OCI-LY3 (cell line): ENCODE measurements around the gene TBXAS1.
A peak's percentile ranks its signal among the peaks of the same experiment; 100 is the strongest.

Source experiments
- H2AFZ ChIP-seq: fragments of 200-600, 300-600 bp; shearing (Covaris generic); 2 replicates; pipeline ENCODE4 v1.6.0; 2014; ENCODE audit warnings: antibody characterized with exemption, low read depth, low read length
- H3K27ac ChIP-seq: fragments of 200-600, 300-600 bp; sonication (generic); 2 replicates; pipeline ENCODE4 v1.5.1; 2014; ENCODE audit warnings: mild to moderate bottlenecking, low read length, moderate library complexity, mixed read lengths
- H3K27me3 ChIP-seq: fragments of 200-600, 300-600 bp; sonication (generic); 2 replicates; pipeline ENCODE4 v1.6.1; 2014; ENCODE audit warnings: low read depth, low read length, mixed read lengths
- H3K36me3 ChIP-seq: fragments of 200-600, 300-600 bp; sonication (generic); replicated peaks from 2 replicates; pipeline ENCODE3; 2014; ENCODE audit warnings: low read depth, low read length, mixed read lengths
- H3K4me1 ChIP-seq: fragments of 300-600, 200-600 bp; sonication (generic); 2 replicates; pipeline ENCODE4 v1.6.1; 2014; ENCODE audit warnings: low read length, mixed read lengths
- H3K4me2 ChIP-seq: fragments of 200-600, 300-600 bp; sonication (generic); 2 replicates; pipeline ENCODE4 v1.6.1; 2014; ENCODE audit warnings: low read length, mixed read lengths
- H3K4me3 ChIP-seq: fragments of 300-600, 200-600 bp; sonication (generic); 2 replicates; pipeline ENCODE4 v1.5.1; 2014; ENCODE audit warnings: antibody characterized with exemption, mild to moderate bottlenecking, low read length, moderate library complexity
- H3K79me2 ChIP-seq: fragments of 300-600, 200-600 bp; shearing (Covaris generic); 2 replicates; pipeline ENCODE4 v1.6.1; 2014; ENCODE audit warnings: mild to moderate bottlenecking, low read length, mixed read lengths
- H3K9ac ChIP-seq: fragments of 300-600, 200-600 bp; shearing (Covaris generic); 2 replicates; pipeline ENCODE4 v1.6.0; 2014; ENCODE audit warnings: mild to moderate bottlenecking, low read length, moderate library complexity
- H3K9me3 ChIP-seq: fragments of 200-600, 300-600 bp; shearing (Covaris generic); 2 replicates; pipeline ENCODE4 v1.6.1; 2014; ENCODE audit warnings: low read length, mixed read lengths; ENCODE audit not compliant: insufficient read depth
- H4K20me1 ChIP-seq: fragments of 200-600, 300-600 bp; sonication (generic); 2 replicates; pipeline ENCODE4 v1.6.1; 2016; ENCODE audit warnings: low read length, mixed read lengths; ENCODE audit not compliant: insufficient read depth
- EZH2phosphoT487 ChIP-seq: fragments of 200-600 bp; shearing (Covaris generic); IDR thresholded peaks from 2 replicates; pipeline ENCODE4 v1.6.1; 2018; ENCODE audit warnings: antibody characterized with exemption, mixed run types, low read depth
- TF ChIP-seq, protein P1 (sequence below): fragments of 200-600, 300-600 bp; sonication (generic); IDR thresholded peaks from 2 replicates; pipeline ENCODE4 v1.5.1; 2014; ENCODE audit warnings: antibody characterized with exemption, low read length, low read depth

Gene TBXAS1

DNA sequence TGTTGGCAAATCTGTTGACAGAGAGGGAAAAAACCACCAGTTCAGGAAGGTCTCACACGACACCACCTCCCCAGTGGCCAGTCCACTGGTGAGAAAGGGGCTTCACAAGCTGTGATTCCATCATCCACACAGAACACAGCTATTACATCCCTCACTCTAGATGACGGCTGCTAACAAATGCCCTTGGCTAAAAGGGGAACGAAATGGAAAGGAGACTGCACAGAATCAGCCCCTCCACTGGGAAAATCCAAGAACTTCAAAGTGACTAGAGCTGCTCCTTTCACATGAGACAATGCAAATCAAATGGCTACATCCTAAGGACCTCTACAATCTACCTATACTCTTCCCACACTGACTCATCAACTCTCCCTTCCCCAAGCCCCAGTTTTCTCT, 228.1 kb downstream of the TBXAS1 start:
- H3K27me3 ChIP-seq: peaks cover 60% of the 10 kb centered on the region
- H4K20me1 ChIP-seq: peaks cover 19% of the 10 kb centered on the region
- no peaks in the 10 kb centered on the region for H3K9me3 ChIP-seq
- no peak overlapping the region for H3K9ac ChIP-seq
- H2AFZ ChIP-seq: no peak overlapping the region
- TF ChIP-seq EZH2phosphoT487: no peak
- TF ChIP-seq, protein P1, sequence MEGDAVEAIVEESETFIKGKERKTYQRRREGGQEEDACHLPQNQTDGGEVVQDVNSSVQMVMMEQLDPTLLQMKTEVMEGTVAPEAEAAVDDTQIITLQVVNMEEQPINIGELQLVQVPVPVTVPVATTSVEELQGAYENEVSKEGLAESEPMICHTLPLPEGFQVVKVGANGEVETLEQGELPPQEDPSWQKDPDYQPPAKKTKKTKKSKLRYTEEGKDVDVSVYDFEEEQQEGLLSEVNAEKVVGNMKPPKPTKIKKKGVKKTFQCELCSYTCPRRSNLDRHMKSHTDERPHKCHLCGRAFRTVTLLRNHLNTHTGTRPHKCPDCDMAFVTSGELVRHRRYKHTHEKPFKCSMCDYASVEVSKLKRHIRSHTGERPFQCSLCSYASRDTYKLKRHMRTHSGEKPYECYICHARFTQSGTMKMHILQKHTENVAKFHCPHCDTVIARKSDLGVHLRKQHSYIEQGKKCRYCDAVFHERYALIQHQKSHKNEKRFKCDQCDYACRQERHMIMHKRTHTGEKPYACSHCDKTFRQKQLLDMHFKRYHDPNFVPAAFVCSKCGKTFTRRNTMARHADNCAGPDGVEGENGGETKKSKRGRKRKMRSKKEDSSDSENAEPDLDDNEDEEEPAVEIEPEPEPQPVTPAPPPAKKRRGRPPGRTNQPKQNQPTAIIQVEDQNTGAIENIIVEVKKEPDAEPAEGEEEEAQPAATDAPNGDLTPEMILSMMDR: no peak
- H3K36me3 ChIP-seq: no peaks in the 10 kb centered on the region
- H3K27ac ChIP-seq: no peak overlapping the region
- peaks cover 37% of the 10 kb centered on the region for H3K4me1 ChIP-seq
- H3K4me2 ChIP-seq: no peak overlapping the region
- no peak overlapping the region for H3K4me3 ChIP-seq
- no peaks in the 10 kb centered on the region for H3K79me2 ChIP-seq

DNA sequence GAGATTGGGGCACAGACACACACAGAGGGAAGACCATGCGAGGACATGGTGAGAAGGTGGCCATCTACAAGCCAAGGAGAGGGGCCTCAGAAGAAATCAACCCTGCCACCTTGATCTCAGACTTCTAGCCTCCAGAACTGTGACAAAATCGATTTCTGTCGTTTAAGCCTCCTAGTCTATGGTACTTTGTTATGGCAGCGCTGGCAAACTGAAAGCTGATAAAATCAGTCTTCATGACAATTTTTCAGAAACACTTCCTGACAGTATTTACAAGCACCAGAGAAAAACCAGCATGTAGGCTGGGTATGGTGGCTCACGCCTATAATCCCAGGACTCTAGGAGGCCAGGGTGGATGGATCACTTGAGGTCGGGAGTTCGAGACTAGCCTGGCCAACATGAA, 229.5 kb downstream of the TBXAS1 start:
- H4K20me1 ChIP-seq: peaks cover 19% of the 10 kb centered on the region
- H3K27ac ChIP-seq: no peak overlapping the region
- H3K9me3 ChIP-seq: no peaks in the 10 kb centered on the region
- no peak overlapping the region for H2AFZ ChIP-seq
- no peak overlapping the region for H3K4me2 ChIP-seq
- no peak overlapping the region for H3K9ac ChIP-seq
- H3K27me3 ChIP-seq: peaks cover 55% of the 10 kb centered on the region
- H3K4me1 ChIP-seq: peaks cover 35% of the 10 kb centered on the region
- H3K79me2 ChIP-seq: no peaks in the 10 kb centered on the region
- no peak for TF ChIP-seq EZH2phosphoT487
- TF ChIP-seq, protein P1: no peak
- no peak overlapping the region for H3K4me3 ChIP-seq
- no peaks in the 10 kb centered on the region for H3K36me3 ChIP-seq

DNA sequence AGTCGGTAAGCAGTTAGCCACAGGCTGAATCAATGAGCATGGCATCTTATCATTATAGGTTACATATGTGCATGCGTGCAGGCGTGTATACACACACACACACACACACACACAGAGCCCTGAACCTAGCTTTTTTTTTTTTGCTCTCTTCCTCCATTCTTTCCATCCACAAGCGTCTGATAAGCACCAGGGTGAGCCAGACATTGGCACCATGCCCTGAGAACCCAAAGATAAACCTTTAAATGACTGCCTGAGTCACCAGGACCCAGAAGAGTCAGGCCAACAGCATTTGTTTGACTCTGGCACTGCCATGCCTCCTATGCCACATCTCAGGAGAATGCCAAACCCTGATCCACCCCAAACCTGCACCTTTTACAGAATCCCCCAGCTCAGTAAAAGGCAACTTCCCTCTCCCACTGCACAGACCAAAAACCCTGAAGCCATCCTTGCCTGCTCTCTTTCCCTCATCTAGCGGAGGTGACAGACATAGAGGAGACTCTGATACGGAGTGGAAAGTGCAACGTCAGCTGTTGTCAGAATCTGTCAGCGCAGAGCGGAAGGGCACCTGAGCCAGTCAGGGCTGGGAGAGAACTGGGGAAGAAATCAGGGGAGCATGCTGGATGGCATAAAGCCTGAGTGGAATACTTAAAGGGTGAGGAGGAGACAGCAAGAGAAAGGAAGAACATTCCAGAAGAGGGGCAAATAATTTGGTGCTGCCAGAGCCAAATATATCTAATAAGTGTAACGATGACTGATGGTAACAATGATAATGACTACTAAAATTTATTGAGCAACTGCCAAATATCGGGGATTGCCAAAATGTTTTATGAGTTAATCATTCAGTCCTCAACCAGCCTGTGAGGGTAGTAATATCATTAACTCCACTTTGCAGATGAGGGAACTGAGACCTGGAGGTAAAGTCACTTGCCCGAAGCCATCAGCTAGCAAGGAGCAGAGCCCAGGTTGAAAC, 230.5 kb downstream of the TBXAS1 start:
- no peak overlapping the region for H3K4me3 ChIP-seq
- H3K4me2 ChIP-seq: peak overlapping the region; percentile 37
- H3K4me1 ChIP-seq: peaks cover 24% of the 10 kb centered on the region
- no peak overlapping the region for H3K27ac ChIP-seq
- no peaks in the 10 kb centered on the region for H3K36me3 ChIP-seq
- no peak overlapping the region for H2AFZ ChIP-seq
- TF ChIP-seq, protein P1: no peak
- no peak for TF ChIP-seq EZH2phosphoT487
- H3K79me2 ChIP-seq: no peaks in the 10 kb centered on the region
- no peaks in the 10 kb centered on the region for H3K9me3 ChIP-seq
- H3K27me3 ChIP-seq: peaks cover 53% of the 10 kb centered on the region
- H3K9ac ChIP-seq: no peak overlapping the region
- H4K20me1 ChIP-seq: peaks cover 12% of the 10 kb centered on the region

DNA sequence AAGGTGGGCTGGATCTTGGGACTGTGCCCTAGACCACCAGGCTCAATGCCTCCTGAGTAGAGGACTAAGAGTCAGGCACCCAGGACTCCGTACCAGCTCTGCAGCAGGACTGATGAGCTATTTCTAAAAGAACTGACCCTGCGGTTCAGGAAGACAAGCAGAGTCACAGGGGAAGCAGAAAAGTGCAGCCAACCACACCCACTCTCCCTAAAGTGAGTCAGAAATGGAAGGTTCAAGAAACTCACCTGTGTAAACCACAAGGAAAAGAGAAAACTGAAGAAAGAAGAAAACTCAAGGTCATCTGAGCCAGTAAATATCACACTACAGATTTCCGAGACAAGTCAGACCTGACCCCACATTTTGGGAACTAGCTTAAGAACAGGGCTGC, 231.2 kb downstream of the TBXAS1 start:
- no peaks in the 10 kb centered on the region for H3K36me3 ChIP-seq
- peaks cover 46% of the 10 kb centered on the region for H3K27me3 ChIP-seq
- no peak overlapping the region for H2AFZ ChIP-seq
- H3K4me1 ChIP-seq: peaks cover 24% of the 10 kb centered on the region
- no peak overlapping the region for H3K27ac ChIP-seq
- no peaks in the 10 kb centered on the region for H3K9me3 ChIP-seq
- TF ChIP-seq, protein P1: no peak
- TF ChIP-seq EZH2phosphoT487: no peak
- H3K4me3 ChIP-seq: no peak overlapping the region
- peak overlapping the region; percentile 37 for H3K4me2 ChIP-seq
- no peak overlapping the region for H3K9ac ChIP-seq
- H3K79me2 ChIP-seq: no peaks in the 10 kb centered on the region
- 0 out of 2 replicates have a peak, but pooled peaks cover 7% of the 10 kb centered on the region for H4K20me1 ChIP-seq
